ENCODE measurements around the gene PHIP.
"Not testable (repeated sequence)": the region's sequence is repeated elsewhere in the genome, so short reads cannot be mapped to it uniquely, and the experiment has no call there.

The PHIP gene

GRCh38 chr6:78925317-78925716 lies 152.7 kb downstream of the PHIP start:
- no peak for DNase-seq (ENCODE audit: low read depth in 2 of 2)

- not testable (repeated sequence) for DNase-seq (ENCODE audit: low read depth in 2 of 2)
These were observed 156.9 kb downstream of the PHIP start for GRCh38 chr6:78921168-78921567.

GRCh38 chr6:78917788-78918187 lies 160.3 kb downstream of the PHIP start:
- no peak for DNase-seq (ENCODE audit: low read depth in 2 of 2)

GRCh38 chr6:78916411-78916810 lies 161.6 kb downstream of the PHIP start:
- no peak for DNase-seq (ENCODE audit: low read depth in 2 of 2)

- no peak for DNase-seq (ENCODE audit: low read depth in 2 of 2)
These were observed 166.7 kb downstream of the PHIP start for GRCh38 chr6:78911218-78911940.

- no peak for DNase-seq (ENCODE audit: low read depth in 2 of 2)
These were observed 167.4 kb downstream of the PHIP start for GRCh38 chr6:78910591-78911171.

GRCh38 chr6:78910010-78910409 lies 168.0 kb downstream of the PHIP start:
- DNase-seq (ENCODE audit: low read depth in 2 of 2) = no peak

GRCh38 chr6:78909391-78909790 lies 168.7 kb downstream of the PHIP start:
- DNase-seq (ENCODE audit: low read depth in 2 of 2) = no peak

- no peak for DNase-seq (ENCODE audit: low read depth in 2 of 2)
These were observed 169.4 kb downstream of the PHIP start for GRCh38 chr6:78908621-78909020.

- DNase-seq (ENCODE audit: low read depth in 2 of 2) = no peak
These were observed 181.8 kb downstream of the PHIP start for GRCh38 chr6:78896227-78896626.

- DNase-seq (ENCODE audit: low read depth in 2 of 2) = not testable (repeated sequence)
These were observed 188.2 kb downstream of the PHIP start for GRCh38 chr6:78889901-78890300.
